Measurements from ENCODE around the gene CDC25C.

Gene CDC25C

GRCh38 chr5:138331449-138332368 is at the start of gene CDC25C:
Gene CDC25C, minus strand, starts transcription at chr5:138331804. Its CDS starts 624 bp downstream, at chr5:138331180.
- DNase-seq, result peak; percentile 100
- H3K9me2 ChIP-seq (replicated peaks; ENCODE audit: insufficient read depth, low read length), result no peaks in the 10 kb centered on the region
- no peak for TF ChIP-seq EZH2 (optimal IDR thresholded peaks at IDR 0.05; ENCODE audit: low read depth, low read length)
- no peak for TF ChIP-seq CTCF (IDR thresholded peaks at IDR 0.05; ENCODE audit: low read length)
- no peak for TF ChIP-seq EZH2phosphoT487 (IDR thresholded peaks at IDR 0.05; ENCODE audit: low read length)
- H3K4me2 ChIP-seq (ENCODE audit: low read depth, low read length), result peak within 1 kb of the TSS; percentile 93
- H3K4me1 ChIP-seq (ENCODE audit: low read length), result peaks cover 1% of the 10 kb centered on the region
- H3K27ac ChIP-seq (ENCODE audit: low read length), result peak within 1 kb of the TSS; percentile 39; the same call in 1 of the 2 replicates
- no peaks in the 10 kb centered on the region for H3K27me3 ChIP-seq (replicated peaks; ENCODE audit: insufficient read depth, low read length)
- peak within 1 kb of the TSS; percentile 86 for H2AFZ ChIP-seq (ENCODE audit: low read length)
- peaks cover 12% of the 10 kb centered on the region; the same call in 1 of the 2 replicates for H3F3A ChIP-seq (ENCODE audit: insufficient read depth, low read length)
- H3K9me3 ChIP-seq (replicated peaks; ENCODE audit: insufficient read depth, low read length), result no peaks in the 10 kb centered on the region
- no peaks in the 10 kb centered on the region for H4K20me1 ChIP-seq (ENCODE audit: insufficient read depth, low read length)
- H3K79me2 ChIP-seq (ENCODE audit: low read length), result peaks cover 20% of the 10 kb centered on the region
- no peaks in the 10 kb centered on the region for H3K36me3 ChIP-seq (replicated peaks; ENCODE audit: insufficient read depth, low read length)
- peak within 1 kb of the TSS; percentile 88 for H3K4me3 ChIP-seq (ENCODE audit: low read length)
- peak within 1 kb of the TSS; percentile 63; the same call in 1 of the 2 replicates for H3K9ac ChIP-seq (ENCODE audit: low read length)

DNA sequence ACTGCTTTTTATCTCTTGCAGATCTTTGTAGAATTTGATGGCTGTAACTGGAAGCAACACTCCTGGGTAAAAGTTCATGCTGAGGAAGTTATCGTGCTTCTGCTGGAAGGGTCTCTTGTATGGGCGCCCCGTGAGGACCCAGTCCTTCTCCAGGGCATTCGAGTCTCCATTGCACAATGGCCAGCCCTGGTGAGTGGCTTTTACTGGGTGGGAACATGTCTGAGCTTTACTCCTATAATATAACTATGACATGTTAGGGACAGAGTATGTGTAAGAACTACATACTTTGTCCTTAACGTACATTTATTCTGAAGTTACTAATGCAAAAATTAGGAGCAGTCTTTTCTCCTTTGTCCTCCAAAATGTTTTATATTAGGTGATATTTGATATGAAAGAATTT is 41.0 kb upstream of the CDC25C start:
- H3K4me2 ChIP-seq (ENCODE audit: low read depth, low read length), result no peak overlapping the region
- no peak for TF ChIP-seq EZH2phosphoT487 (IDR thresholded peaks at IDR 0.05; ENCODE audit: low read length)
- TF ChIP-seq CTCF (IDR thresholded peaks at IDR 0.05; ENCODE audit: low read length), result no peak
- TF ChIP-seq EZH2 (optimal IDR thresholded peaks at IDR 0.05; ENCODE audit: low read depth, low read length), result no peak
- no peaks in the 10 kb centered on the region for H3K36me3 ChIP-seq (replicated peaks; ENCODE audit: insufficient read depth, low read length)

DNA sequence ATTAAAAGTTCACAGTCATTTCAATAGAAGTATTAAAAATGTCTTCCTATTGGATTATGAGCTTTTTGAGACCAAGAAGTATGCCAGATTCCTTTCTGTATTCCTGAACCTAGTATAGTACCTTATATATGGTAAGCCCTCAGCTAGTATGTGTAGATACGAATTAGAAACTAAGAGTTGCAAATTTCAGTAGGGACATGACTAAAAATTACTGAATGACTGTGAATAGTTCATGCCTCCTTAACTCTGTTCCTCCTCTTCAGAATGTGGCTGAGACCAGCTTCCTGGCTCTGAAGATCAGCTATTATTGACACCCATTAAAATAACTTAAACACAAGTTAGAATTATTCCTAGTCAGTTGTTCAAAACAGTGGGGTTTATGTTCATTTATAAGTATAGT is 40.6 kb upstream of the CDC25C start:
- H3K4me3 ChIP-seq (ENCODE audit: low read length), result no peak overlapping the region
- no peak overlapping the region for H3K4me2 ChIP-seq (ENCODE audit: low read depth, low read length)
- H3K9me3 ChIP-seq (replicated peaks; ENCODE audit: insufficient read depth, low read length), result no peaks in the 10 kb centered on the region
- H3K9me2 ChIP-seq (replicated peaks; ENCODE audit: insufficient read depth, low read length), result no peaks in the 10 kb centered on the region
- peaks cover 59% of the 10 kb centered on the region for H3K79me2 ChIP-seq (ENCODE audit: low read length)
- no peak overlapping the region for H3K9ac ChIP-seq (ENCODE audit: low read length)
- no peaks in the 10 kb centered on the region for H3K36me3 ChIP-seq (replicated peaks; ENCODE audit: insufficient read depth, low read length)
- no peaks in the 10 kb centered on the region for H3F3A ChIP-seq (ENCODE audit: insufficient read depth, low read length)
- no peak for TF ChIP-seq EZH2phosphoT487 (IDR thresholded peaks at IDR 0.05; ENCODE audit: low read length)
- TF ChIP-seq CTCF (IDR thresholded peaks at IDR 0.05; ENCODE audit: low read length), result no peak
- TF ChIP-seq EZH2 (optimal IDR thresholded peaks at IDR 0.05; ENCODE audit: low read depth, low read length), result no peak
- no peaks in the 10 kb centered on the region for H3K27me3 ChIP-seq (replicated peaks; ENCODE audit: insufficient read depth, low read length)
- no peaks in the 10 kb centered on the region for H3K4me1 ChIP-seq (ENCODE audit: low read length)
- no peak overlapping the region for H2AFZ ChIP-seq (ENCODE audit: low read length)
- H4K20me1 ChIP-seq (ENCODE audit: insufficient read depth, low read length), result peaks cover 14% of the 10 kb centered on the region; the same call in 1 of the 2 replicates
- no peak for DNase-seq
- H3K27ac ChIP-seq (ENCODE audit: low read length), result no peak overlapping the region

More for the DNA sequence above, 41.0 kb upstream of the CDC25C start:
- Histone ChIP-seq H3K27me3 (replicated peaks; ENCODE audit: insufficient read depth, low read length) (no peaks in the 10 kb centered on the region), H4K20me1 (ENCODE audit: insufficient read depth, low read length) (peaks cover 14% of the 10 kb centered on the region; the same call in 1 of the 2 replicates), H3K9me2 (replicated peaks; ENCODE audit: insufficient read depth, low read length) (no peaks in the 10 kb centered on the region), H3K27ac (ENCODE audit: low read length) (no peak overlapping the region), H3K9me3 (replicated peaks; ENCODE audit: insufficient read depth, low read length) (no peaks in the 10 kb centered on the region), H3K4me3 (ENCODE audit: low read length) (no peak overlapping the region), H3K79me2 (ENCODE audit: low read length) (peaks cover 56% of the 10 kb centered on the region), H3K9ac (ENCODE audit: low read length) (no peak overlapping the region), H3F3A (ENCODE audit: insufficient read depth, low read length) (no peaks in the 10 kb centered on the region), H3K4me1 (ENCODE audit: low read length) (no peaks in the 10 kb centered on the region), H2AFZ (ENCODE audit: low read length) (no peak overlapping the region)
- no peak for DNase-seq
